ENCODE measurements around the gene BCAN.

BCAN gene

DNA sequence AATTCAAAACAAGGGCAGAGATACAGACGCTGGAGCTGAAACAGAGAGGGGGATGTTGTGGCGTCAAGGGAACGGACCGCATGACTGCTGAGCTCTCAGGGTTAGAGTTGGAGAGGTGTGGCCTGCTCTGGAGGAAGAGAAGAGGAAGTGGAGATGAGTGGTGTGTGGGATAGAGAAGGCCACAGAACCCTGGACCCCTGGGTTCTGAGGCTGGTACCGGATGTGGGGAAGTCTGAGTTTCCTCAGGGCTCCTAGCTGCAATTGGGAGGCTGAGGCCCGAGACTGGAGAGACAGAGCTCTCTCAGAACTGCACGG, 1.8 kb downstream of the BCAN start:
- no peak for DNase-seq

- DNase-seq: no peak
Observed at GRCh38 chr1:156644146-156644545, 2.2 kb downstream of the BCAN start.

DNA sequence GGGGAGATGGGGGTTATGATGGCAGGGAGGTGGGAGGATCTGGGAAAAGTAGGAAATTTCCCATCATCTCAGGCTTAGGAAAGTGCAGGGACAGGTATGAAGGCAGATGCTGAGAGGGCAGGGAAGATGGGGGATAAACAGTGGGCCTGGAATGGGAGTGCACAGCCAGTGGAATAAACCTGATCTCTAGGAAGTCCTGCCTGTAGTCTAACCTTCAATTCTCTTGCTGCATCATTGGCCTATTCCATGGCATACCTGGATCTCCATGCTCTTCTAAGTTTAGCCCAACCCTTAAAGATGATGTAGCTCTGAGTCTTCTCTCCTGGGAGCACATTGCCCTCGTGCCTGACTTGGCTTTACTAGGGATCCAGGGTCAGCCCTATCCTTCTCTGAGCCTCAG, 2.7 kb downstream of the BCAN start:
- no peak for DNase-seq

DNA sequence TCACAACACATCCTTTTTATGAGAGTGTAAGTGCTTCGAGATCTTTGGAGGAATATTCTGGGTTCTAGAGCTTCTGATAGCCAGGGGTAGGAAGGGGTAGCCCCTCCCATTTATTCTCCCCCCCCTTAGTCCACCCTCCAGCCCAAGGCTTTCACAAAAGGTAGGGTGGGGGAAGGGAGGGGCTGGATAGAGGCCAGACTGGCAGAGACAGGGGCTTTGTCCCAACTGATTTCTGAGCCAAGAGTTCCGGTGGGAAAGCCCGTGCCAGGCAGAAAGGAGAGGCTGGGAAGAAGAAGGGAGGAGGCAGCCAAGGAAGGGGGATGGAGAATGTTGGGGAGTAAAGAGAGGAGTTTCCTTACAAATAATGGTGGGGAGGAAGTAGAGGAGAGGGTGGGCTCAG, 3.1 kb downstream of the BCAN start:
- no peak for DNase-seq

GRCh38 chr1:156645666-156646065, 3.7 kb downstream of the BCAN start:
- DNase-seq: no peak

- no peak for DNase-seq
Observed at GRCh38 chr1:156646738-156647211, 4.9 kb downstream of the BCAN start.

DNA sequence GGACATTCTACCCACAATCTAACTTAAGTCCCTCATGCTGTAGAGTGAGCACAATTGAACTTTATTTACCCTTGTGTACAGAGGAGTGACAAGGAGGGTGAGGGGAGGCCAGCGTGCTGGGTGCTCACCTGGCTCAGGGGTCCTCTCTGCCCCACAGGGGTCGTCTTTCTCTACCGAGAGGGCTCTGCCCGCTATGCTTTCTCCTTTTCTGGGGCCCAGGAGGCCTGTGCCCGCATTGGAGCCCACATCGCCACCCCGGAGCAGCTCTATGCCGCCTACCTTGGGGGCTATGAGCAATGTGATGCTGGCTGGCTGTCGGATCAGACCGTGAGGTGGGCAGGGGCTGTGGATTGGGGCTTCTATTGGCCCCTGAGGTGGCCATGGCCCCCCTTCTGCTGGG, 5.4 kb downstream of the BCAN start:
- no peak for DNase-seq

DNA sequence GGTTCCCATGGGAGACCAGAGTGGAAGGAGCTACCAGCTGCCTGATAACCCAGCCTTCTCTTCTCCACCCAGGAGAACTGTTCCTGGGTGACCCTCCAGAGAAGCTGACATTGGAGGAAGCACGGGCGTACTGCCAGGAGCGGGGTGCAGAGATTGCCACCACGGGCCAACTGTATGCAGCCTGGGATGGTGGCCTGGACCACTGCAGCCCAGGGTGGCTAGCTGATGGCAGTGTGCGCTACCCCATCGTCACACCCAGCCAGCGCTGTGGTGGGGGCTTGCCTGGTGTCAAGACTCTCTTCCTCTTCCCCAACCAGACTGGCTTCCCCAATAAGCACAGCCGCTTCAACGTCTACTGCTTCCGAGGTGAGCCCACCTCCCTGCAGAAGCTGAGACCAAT, 6.6 kb downstream of the BCAN start:
- no peak for DNase-seq

DNA sequence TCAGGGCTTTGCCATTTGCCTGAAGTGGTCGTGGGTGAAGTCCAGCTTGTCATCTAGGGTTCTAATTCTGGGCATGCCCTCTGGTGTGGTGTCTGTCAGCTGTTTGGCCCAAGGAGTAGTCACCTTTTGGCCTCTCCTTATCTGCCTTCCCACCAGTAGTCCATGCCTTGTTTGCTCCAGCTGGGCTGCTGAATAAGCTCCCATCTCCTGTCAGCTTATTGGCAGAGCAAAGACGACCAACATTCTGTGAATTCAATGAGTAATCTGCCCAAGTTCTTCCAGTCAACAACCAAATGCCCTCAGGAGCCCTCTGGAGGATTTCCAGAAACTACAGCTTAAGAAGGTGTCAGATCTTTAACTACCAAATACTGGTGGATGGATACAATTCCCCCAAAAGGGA, 7.0 kb downstream of the BCAN start:
- no peak for DNase-seq

GRCh38 chr1:156652131-156652991, 10.4 kb downstream of the BCAN start:
- peak; percentile 59 for DNase-seq

- DNase-seq: no peak
Observed at GRCh38 chr1:156652992-156653355, 11.1 kb downstream of the BCAN start.

- DNase-seq: no peak
Observed at GRCh38 chr1:156654700-156655099, 12.8 kb downstream of the BCAN start.

- DNase-seq: no peak
Observed at GRCh38 chr1:156655151-156655903, 13.4 kb downstream of the BCAN start.

DNA sequence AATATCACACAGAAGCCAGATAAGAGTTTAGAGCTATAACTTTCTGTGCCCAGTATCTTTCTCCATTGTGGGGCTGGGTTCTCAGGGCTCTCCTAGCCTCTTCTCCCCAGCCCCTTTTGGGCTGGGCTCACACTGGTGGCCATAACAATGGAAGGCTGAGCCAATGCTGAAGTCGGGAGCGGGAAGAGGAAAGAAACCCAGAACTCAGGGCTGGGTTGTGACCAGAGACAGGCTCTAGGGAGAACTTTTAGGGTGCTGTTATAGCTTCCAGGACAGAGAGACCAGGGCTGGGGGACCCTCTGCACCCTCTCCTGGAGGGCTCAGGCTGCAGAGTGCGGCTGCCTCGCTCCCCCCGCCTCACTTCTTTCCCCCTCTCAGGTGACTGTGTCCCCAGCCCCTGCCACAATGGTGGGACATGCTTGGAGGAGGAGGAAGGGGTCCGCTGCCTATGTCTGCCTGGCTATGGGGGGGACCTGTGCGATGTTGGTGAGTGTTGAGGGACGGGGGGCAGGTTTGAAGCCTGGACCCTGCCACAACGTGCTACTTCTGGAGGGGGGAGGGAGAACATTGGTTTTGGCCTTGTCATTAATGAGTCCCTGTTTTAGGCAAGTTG, 14.1 kb downstream of the BCAN start:
- no peak for DNase-seq

GRCh38 chr1:156656806-156657740, 15.2 kb downstream of the BCAN start:
- peak; percentile 78 for DNase-seq

DNA sequence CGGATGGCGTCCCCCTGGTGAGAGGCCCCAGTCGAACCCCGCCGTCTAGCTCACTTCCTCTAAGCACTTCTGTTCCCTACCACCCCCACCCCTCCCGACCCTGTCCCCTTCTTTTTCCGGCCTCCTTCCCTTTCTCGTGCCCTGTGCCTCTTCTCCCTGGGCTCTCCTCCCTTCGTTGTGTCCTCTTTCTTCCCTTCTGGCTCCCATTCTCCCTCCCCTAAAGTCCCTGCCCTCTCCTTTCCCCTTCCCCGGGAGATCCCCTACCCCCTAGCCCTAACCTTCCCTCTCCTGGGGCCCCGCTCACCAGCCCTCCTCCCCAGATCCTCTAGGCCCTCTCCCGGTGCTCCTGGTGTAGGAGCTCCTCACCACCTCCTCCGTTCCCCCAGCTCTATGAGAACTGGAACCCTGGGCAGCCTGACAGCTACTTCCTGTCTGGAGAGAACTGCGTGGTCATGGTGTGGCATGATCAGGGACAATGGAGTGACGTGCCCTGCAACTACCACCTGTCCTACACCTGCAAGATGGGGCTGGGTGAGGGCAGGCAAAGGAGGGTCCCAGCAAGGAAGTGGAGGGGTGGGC, 15.9 kb downstream of the BCAN start:
- peak; percentile 53 for DNase-seq

GRCh38 chr1:156658496-156658895, 16.6 kb downstream of the BCAN start:
- no peak for DNase-seq

DNA sequence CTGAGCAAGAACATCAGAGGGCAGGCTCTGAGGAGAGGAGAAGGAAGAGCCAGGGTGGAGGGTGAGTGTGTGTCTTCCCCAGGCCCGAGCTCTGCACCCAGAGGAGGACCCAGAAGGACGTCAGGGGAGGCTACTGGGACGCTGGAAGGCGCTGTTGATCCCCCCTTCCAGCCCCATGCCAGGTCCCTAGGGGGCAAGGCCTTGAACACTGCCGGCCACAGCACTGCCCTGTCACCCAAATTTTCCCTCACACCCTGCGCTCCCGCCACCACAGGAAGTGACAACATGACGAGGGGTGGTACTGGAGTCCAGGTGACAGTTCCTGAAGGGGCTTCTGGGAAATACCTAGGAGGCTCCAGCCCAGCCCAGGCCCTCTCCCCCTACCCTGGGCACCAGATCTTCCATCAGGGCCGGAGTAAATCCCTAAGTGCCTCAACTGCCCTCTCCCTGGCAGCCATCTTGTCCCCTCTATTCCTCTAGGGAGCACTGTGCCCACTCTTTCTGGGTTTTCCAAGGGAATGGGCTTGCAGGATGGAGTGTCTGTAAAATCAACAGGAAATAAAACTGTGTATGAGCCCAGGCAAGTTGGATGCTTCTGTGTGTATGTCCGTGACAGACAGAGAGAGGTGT, 17.1 kb downstream of the BCAN start:
- DNase-seq: no peak

GRCh38 chr1:156659661-156659987, 17.7 kb downstream of the BCAN start:
- DNase-seq: no peak

- peak; percentile 81 for DNase-seq
Observed at GRCh38 chr1:156659988-156660751, 18.3 kb downstream of the BCAN start.

GRCh38 chr1:156660752-156661112, 18.8 kb downstream of the BCAN start:
- no peak for DNase-seq

Measured in right kidney (tissue), 1 donor.